ENCODE results near the gene PFKFB3.
"Not testable (repeated sequence)": the region's sequence is repeated elsewhere in the genome, so short reads cannot be mapped to it uniquely, and the experiment has no call there.

The PFKFB3 gene

GRCh38 chr10:6165933-6166332, 36.8 kb upstream of the PFKFB3 start:
- H3K27ac ChIP-seq (ENCODE audit: low read length); H3K4me3 ChIP-seq (ENCODE audit: low read length); H3K27me3 ChIP-seq (ENCODE audit: control insufficient read depth, insufficient read depth, low read length); H3K4me1 ChIP-seq (ENCODE audit: control insufficient read depth, insufficient read depth, low read length); H3K9me3 ChIP-seq (ENCODE audit: control insufficient read depth, insufficient read depth, low read length); DNase-seq (ENCODE audit: low read depth, low spot score); H3K36me3 ChIP-seq (ENCODE audit: control insufficient read depth, insufficient read depth, low read length): not testable (repeated sequence)
- no CpG with 5 or more reads among the region's 15 CpGs for WGBS (ENCODE audit: insufficient coverage, insufficient read length)

DNA sequence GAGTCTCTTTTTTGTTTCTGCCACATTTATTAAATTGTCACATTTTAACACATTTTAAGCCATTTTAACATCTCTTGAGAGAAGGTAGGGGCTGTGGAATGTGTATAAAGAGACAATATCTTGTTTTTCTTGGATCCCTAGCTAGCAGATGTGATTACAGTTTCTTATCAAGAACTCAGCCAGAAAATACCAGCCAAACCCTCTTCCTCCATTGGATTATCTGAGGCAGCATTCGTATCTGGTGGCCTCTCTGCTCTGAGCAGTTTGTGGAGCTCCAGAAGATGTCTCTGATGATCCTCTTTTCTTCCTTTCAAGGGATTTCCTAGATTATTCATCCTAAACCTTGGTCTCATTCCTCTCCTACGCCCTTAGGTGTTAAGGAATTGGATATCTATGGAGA, 35.3 kb upstream of the PFKFB3 start:
- H3K36me3 ChIP-seq (ENCODE audit: control insufficient read depth, insufficient read depth, low read length): peaks cover 3% of the 10 kb centered on the region; the same call in 1 of the 2 replicates
- no peak overlapping the region for H3K4me3 ChIP-seq (ENCODE audit: low read length)
- H3K9me3 ChIP-seq (ENCODE audit: control insufficient read depth, insufficient read depth, low read length): no peaks in the 10 kb centered on the region
- no peaks in the 10 kb centered on the region for H3K4me1 ChIP-seq (ENCODE audit: control insufficient read depth, insufficient read depth, low read length)
- no CpG with 5 or more reads among the region's 2 CpGs for WGBS (ENCODE audit: insufficient coverage, insufficient read length)
- no peak for DNase-seq (ENCODE audit: low read depth, low spot score)
- H3K27me3 ChIP-seq (ENCODE audit: control insufficient read depth, insufficient read depth, low read length): no peaks in the 10 kb centered on the region
- no peak overlapping the region for H3K27ac ChIP-seq (ENCODE audit: low read length)

- no peak overlapping the region for H3K4me3 ChIP-seq (ENCODE audit: low read length)
- no peaks in the 10 kb centered on the region for H3K27me3 ChIP-seq (ENCODE audit: control insufficient read depth, insufficient read depth, low read length)
- peaks cover 3% of the 10 kb centered on the region; the same call in 1 of the 2 replicates for H3K36me3 ChIP-seq (ENCODE audit: control insufficient read depth, insufficient read depth, low read length)
- no CpG with 5 or more reads among the region's 3 CpGs for WGBS (ENCODE audit: insufficient coverage, insufficient read length)
- H3K4me1 ChIP-seq (ENCODE audit: control insufficient read depth, insufficient read depth, low read length): no peaks in the 10 kb centered on the region
- no peak overlapping the region for H3K27ac ChIP-seq (ENCODE audit: low read length)
- H3K9me3 ChIP-seq (ENCODE audit: control insufficient read depth, insufficient read depth, low read length): no peaks in the 10 kb centered on the region
- no peak for DNase-seq (ENCODE audit: low read depth, low spot score)
These were observed 34.6 kb upstream of the PFKFB3 start for GRCh38 chr10:6168084-6168483.

DNA sequence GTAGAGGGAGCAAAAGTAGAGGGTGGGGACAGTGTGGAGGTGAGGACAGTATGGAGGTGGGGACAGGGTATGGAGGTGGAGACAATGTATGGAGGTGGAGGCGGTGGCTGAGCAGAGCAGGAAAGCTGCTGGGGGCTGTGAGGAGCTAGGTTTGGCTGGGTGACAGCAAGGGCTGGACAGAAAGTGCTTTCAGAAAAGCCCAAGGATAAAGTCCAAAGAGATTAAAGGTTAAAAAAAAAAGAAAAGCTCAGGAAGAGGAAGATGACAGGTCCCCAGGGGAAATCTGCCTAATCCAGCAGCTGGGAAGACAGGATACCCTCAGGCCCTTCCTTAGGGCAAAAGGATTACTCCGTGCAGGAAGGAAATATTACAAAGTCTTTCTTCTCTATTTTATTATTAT, 32.1 kb upstream of the PFKFB3 start:
- no peaks in the 10 kb centered on the region for H3K27me3 ChIP-seq (ENCODE audit: control insufficient read depth, insufficient read depth, low read length)
- H3K36me3 ChIP-seq (ENCODE audit: control insufficient read depth, insufficient read depth, low read length): no peaks in the 10 kb centered on the region
- no peak for DNase-seq (ENCODE audit: low read depth, low spot score)
- no peaks in the 10 kb centered on the region for H3K9me3 ChIP-seq (ENCODE audit: control insufficient read depth, insufficient read depth, low read length)
- H3K4me3 ChIP-seq (ENCODE audit: low read length): no peak overlapping the region
- no peaks in the 10 kb centered on the region for H3K4me1 ChIP-seq (ENCODE audit: control insufficient read depth, insufficient read depth, low read length)
- no CpG with 5 or more reads among the region's 2 CpGs for WGBS (ENCODE audit: insufficient coverage, insufficient read length)
- H3K27ac ChIP-seq (ENCODE audit: low read length): no peak overlapping the region

- no peak overlapping the region for H3K27ac ChIP-seq (ENCODE audit: low read length)
These were observed 30.6 kb upstream of the PFKFB3 start for GRCh38 chr10:6171881-6172695.

DNA sequence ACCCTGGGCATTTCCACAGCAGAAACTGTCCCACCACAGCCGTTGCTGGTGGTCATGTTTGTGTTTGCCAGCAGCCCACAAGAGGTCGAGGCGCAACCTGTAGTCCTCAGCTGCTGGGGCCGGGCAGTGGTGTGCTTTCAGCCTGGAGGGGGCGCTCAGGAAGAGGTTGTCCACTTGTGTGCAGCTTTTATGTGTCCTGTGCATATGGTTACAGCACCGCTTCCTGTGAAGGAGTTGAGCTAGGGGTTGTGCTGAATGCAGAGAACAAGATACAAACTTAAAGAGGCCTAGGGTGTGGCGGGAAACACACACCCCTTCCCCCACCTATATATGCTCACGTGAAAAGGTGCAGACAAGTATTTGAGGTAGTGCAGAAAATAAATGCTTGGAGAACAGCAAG, 29.5 kb upstream of the PFKFB3 start:
- Histone ChIP-seq H3K36me3 (ENCODE audit: control insufficient read depth, insufficient read depth, low read length) (no peaks in the 10 kb centered on the region), H3K4me1 (ENCODE audit: control insufficient read depth, insufficient read depth, low read length) (no peaks in the 10 kb centered on the region), H3K4me3 (ENCODE audit: low read length) (no peak overlapping the region), H3K9me3 (ENCODE audit: control insufficient read depth, insufficient read depth, low read length) (no peaks in the 10 kb centered on the region), H3K27ac (ENCODE audit: low read length) (no peak overlapping the region), H3K27me3 (ENCODE audit: control insufficient read depth, insufficient read depth, low read length) (no peaks in the 10 kb centered on the region)
- no CpG with 5 or more reads among the region's 8 CpGs for WGBS (ENCODE audit: insufficient coverage, insufficient read length)
- no peak for DNase-seq (ENCODE audit: low read depth, low spot score)

More at GRCh38 chr10:6171881-6172695, 30.6 kb upstream of the PFKFB3 start:
- Histone ChIP-seq H3K27me3 (ENCODE audit: control insufficient read depth, insufficient read depth, low read length) (no peaks in the 10 kb centered on the region), H3K9me3 (ENCODE audit: control insufficient read depth, insufficient read depth, low read length) (no peaks in the 10 kb centered on the region), H3K36me3 (ENCODE audit: control insufficient read depth, insufficient read depth, low read length) (no peaks in the 10 kb centered on the region), H3K4me1 (ENCODE audit: control insufficient read depth, insufficient read depth, low read length) (no peaks in the 10 kb centered on the region), H3K4me3 (ENCODE audit: low read length) (no peak overlapping the region)
- DNase-seq (ENCODE audit: low read depth, low spot score): no peak
- no CpG with 5 or more reads among the region's 23 CpGs for WGBS (ENCODE audit: insufficient coverage, insufficient read length)

- Histone ChIP-seq H3K4me1 (ENCODE audit: control insufficient read depth, insufficient read depth, low read length) (no peaks in the 10 kb centered on the region), H3K27me3 (ENCODE audit: control insufficient read depth, insufficient read depth, low read length) (no peaks in the 10 kb centered on the region), H3K9me3 (ENCODE audit: control insufficient read depth, insufficient read depth, low read length) (no peaks in the 10 kb centered on the region), H3K4me3 (ENCODE audit: low read length) (no peak overlapping the region), H3K36me3 (ENCODE audit: control insufficient read depth, insufficient read depth, low read length) (no peaks in the 10 kb centered on the region), H3K27ac (ENCODE audit: low read length) (no peak overlapping the region)
- WGBS (ENCODE audit: insufficient coverage, insufficient read length): no CpG with 5 or more reads among the region's 22 CpGs
- DNase-seq (ENCODE audit: low read depth, low spot score): no peak
These were observed 28.4 kb upstream of the PFKFB3 start for GRCh38 chr10:6174201-6174874.

GRCh38 chr10:6175329-6176055, 27.2 kb upstream of the PFKFB3 start:
- Histone ChIP-seq H3K27me3 (ENCODE audit: control insufficient read depth, insufficient read depth, low read length) (no peaks in the 10 kb centered on the region), H3K36me3 (ENCODE audit: control insufficient read depth, insufficient read depth, low read length) (no peaks in the 10 kb centered on the region), H3K27ac (ENCODE audit: low read length) (no peak overlapping the region), H3K9me3 (ENCODE audit: control insufficient read depth, insufficient read depth, low read length) (no peaks in the 10 kb centered on the region), H3K4me1 (ENCODE audit: control insufficient read depth, insufficient read depth, low read length) (no peaks in the 10 kb centered on the region), H3K4me3 (ENCODE audit: low read length) (no peak overlapping the region)
- DNase-seq (ENCODE audit: low read depth, low spot score): no peak
- no CpG with 5 or more reads among the region's 16 CpGs for WGBS (ENCODE audit: insufficient coverage, insufficient read length)

DNA sequence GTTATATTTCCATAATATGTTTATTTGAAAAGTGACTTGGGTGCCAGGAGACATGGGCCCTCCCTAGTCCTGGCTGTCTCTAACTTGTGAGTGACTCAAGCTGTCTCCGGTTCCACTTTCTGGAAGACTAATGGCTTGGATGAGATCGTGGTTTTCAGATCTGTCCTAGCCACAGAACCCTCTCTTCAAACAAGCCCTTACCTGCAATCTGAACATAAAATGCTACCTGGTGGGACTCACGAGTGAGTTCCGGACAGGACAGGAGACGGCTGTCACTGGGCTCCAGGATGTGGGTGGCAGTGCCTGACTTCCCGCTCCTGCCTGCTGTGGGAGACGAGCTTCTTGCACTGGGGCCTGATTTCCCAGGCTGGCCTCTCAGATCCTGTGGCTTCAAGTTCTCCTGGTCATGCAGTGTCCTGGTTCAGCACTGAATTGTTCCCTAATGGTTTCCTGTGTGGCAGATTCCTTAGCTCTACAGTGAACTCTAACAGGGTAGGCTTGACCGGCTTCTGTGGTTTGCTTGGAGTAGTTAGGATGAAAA, 26.0 kb upstream of the PFKFB3 start:
- Histone ChIP-seq H3K27me3 (ENCODE audit: control insufficient read depth, insufficient read depth, low read length) (no peaks in the 10 kb centered on the region), H3K27ac (ENCODE audit: low read length) (no peak overlapping the region), H3K36me3 (ENCODE audit: control insufficient read depth, insufficient read depth, low read length) (no peaks in the 10 kb centered on the region), H3K9me3 (ENCODE audit: control insufficient read depth, insufficient read depth, low read length) (no peaks in the 10 kb centered on the region), H3K4me3 (ENCODE audit: low read length) (no peak overlapping the region), H3K4me1 (ENCODE audit: control insufficient read depth, insufficient read depth, low read length) (no peaks in the 10 kb centered on the region)
- no CpG with 5 or more reads among the region's 8 CpGs for WGBS (ENCODE audit: insufficient coverage, insufficient read length)
- DNase-seq (ENCODE audit: low read depth, low spot score): no peak

GRCh38 chr10:6177880-6178281, 24.9 kb upstream of the PFKFB3 start:
- no peak overlapping the region for H3K27ac ChIP-seq (ENCODE audit: low read length)
- H3K4me3 ChIP-seq (ENCODE audit: low read length): no peak overlapping the region
- H3K4me1 ChIP-seq (ENCODE audit: control insufficient read depth, insufficient read depth, low read length): no peaks in the 10 kb centered on the region
- no peak for DNase-seq (ENCODE audit: low read depth, low spot score)
- H3K9me3 ChIP-seq (ENCODE audit: control insufficient read depth, insufficient read depth, low read length): no peaks in the 10 kb centered on the region
- WGBS (ENCODE audit: insufficient coverage, insufficient read length): no CpG with 5 or more reads among the region's 9 CpGs
- H3K27me3 ChIP-seq (ENCODE audit: control insufficient read depth, insufficient read depth, low read length): no peaks in the 10 kb centered on the region
- H3K36me3 ChIP-seq (ENCODE audit: control insufficient read depth, insufficient read depth, low read length): no peaks in the 10 kb centered on the region
